ENCODE measurements around the gene RTCB. TPM values are rescaled to one million over a fixed set of nuclear protein-coding genes. Genes with fewer than 3 reads are reported as not detected.

RTCB gene
- total RNA-seq, 1 experiment from 2014 or later: 101 TPM

- no peak for TF ChIP-seq CTCF (conservative IDR thresholded peaks at IDR 0.05)
- no peaks in the 10 kb centered on the region for H4K20me1 ChIP-seq (ENCODE audit: control insufficient read depth, insufficient read depth, insufficient read length)
- DNase-seq: no peak
- H4K8ac ChIP-seq (replicated peaks; ENCODE audit: insufficient read length, low read depth, low read length): no peak overlapping the region
- no peak overlapping the region for H2BK120ac ChIP-seq (ENCODE audit: low read depth, low read length, poor library complexity, severe bottlenecking)
- H3K18ac ChIP-seq (ENCODE audit: insufficient read length, low read depth, low read length): no peak overlapping the region
- H3K14ac ChIP-seq (ENCODE audit: insufficient read depth, low read length): no peak overlapping the region
- no peaks in the 10 kb centered on the region for H3K79me1 ChIP-seq (ENCODE audit: insufficient read depth, low read depth, low read length, poor library complexity, severe bottlenecking)
- no peak overlapping the region for H3T11ph ChIP-seq (ENCODE audit: low read length)
- H3K23ac ChIP-seq (ENCODE audit: insufficient read length, low read depth, low read length): no peak overlapping the region
- H2BK15ac ChIP-seq (ENCODE audit: low read depth, low read length): no peak overlapping the region
- H3K4me3 Mint-ChIP-seq: no peak overlapping the region
- H2BK20ac ChIP-seq (ENCODE audit: low read depth, low read length, poor library complexity, severe bottlenecking): no peak overlapping the region
- no peaks in the 10 kb centered on the region for H3K9me3 Mint-ChIP-seq
- H3K27me3 ChIP-seq (ENCODE audit: insufficient read depth, low read length): no peaks in the 10 kb centered on the region
- no peak overlapping the region for H3K56ac ChIP-seq (ENCODE audit: insufficient read length, low read depth, low read length)
- H4K91ac ChIP-seq (ENCODE audit: insufficient read length, low read depth, low read length): no peak overlapping the region
- no CpG with 5 or more reads among the region's 10 CpGs for WGBS (ENCODE audit: extremely low coverage, insufficient read length, low lambda C conversion rate)
- H3K4ac ChIP-seq (ENCODE audit: low read depth, low read length): no peak overlapping the region
- H3K9ac ChIP-seq (ENCODE audit: extremely low read depth, insufficient read length, low read length): no peak overlapping the region
- no peaks in the 10 kb centered on the region for H3K4me1 ChIP-seq (ENCODE audit: insufficient read depth, low read length)
- no peak overlapping the region for H3K4me2 ChIP-seq (ENCODE audit: insufficient read depth, insufficient read length, low read length)
- H3K36me3 Mint-ChIP-seq (ENCODE audit: insufficient read depth in 1 of 3, low read depth in 3 of 3): no peaks in the 10 kb centered on the region; a peak in 1 of 7 replicates
- H3K27ac Mint-ChIP-seq: no peak overlapping the region; a peak in 1 of 7 replicates
- H3K23me2 ChIP-seq (ENCODE audit: insufficient read length, low read depth, low read length, poor library complexity, severe bottlenecking): no peaks in the 10 kb centered on the region
- peaks cover 51% of the 10 kb centered on the region for H3K27me3 Mint-ChIP-seq (ENCODE audit: low read depth)
- no peak overlapping the region for H2AFZ ChIP-seq (ENCODE audit: low read length)
- no peak overlapping the region for H4K5ac ChIP-seq (ENCODE audit: insufficient read length, low read depth, low read length)
- no peak overlapping the region for H2AK5ac ChIP-seq (ENCODE audit: insufficient read length, low read length)
- H3K9me3 ChIP-seq (ENCODE audit: control insufficient read depth, low read depth, low read length): no peaks in the 10 kb centered on the region
- H2BK12ac ChIP-seq (ENCODE audit: insufficient read length, low read depth, low read length): no peak overlapping the region
- no peaks in the 10 kb centered on the region for H3K79me2 ChIP-seq (ENCODE audit: insufficient read depth, low read length)
- H3K27ac ChIP-seq (ENCODE audit: insufficient read length, low read depth, low read length): no peak overlapping the region
- no peak overlapping the region for H2BK5ac ChIP-seq (ENCODE audit: insufficient read length, low read length)
- peaks cover 17 to 38% of the 10 kb centered on the region in 2 experiments for H3K4me1 Mint-ChIP-seq
Measured at GRCh38 chr22:32338757-32339156, 73.3 kb downstream of the RTCB start.

Other genes starting within 250 kb of the RTCB start
- gene RFPL2, start 207.2 kb downstream of the RTCB start, total RNA-seq (2021): not detected in 2 replicates
- not detected in 2 replicates for gene SLC5A4, start 156.9 kb downstream of the RTCB start, total RNA-seq (2021)
- gene RFPL3, start 54.4 kb downstream of the RTCB start, total RNA-seq (2021): not detected in 2 replicates
- gene BPIFC, start 52.2 kb upstream of the RTCB start, total RNA-seq (2021): not detected in 2 replicates
- gene FBXO7, start 62.6 kb upstream of the RTCB start, total RNA-seq (2021): 45.8 and 47.8 TPM in 2 replicates

All from H9 (cell line).